HepG2 (cell line): ENCODE results near the gene B4GALT5. TPM values are rescaled to one million over a fixed set of nuclear protein-coding genes. Genes with fewer than 3 reads are reported as not detected.

Experiments used
- ATM ChIP-seq: fragments of 450-650 bp; IDR thresholded peaks from 2 replicates; pipeline ENCODE4 v1.7.1; 2017; ENCODE audit warnings: mild to moderate bottlenecking, borderline replicate concordance
- ATRX ChIP-seq: sonication (generic); formaldehyde crosslinking; IDR thresholded peaks from 2 replicates; pipeline ENCODE4 v1.4.0; 2020; ENCODE audit warnings: missing genetic modification reagents, borderline replicate concordance
- DNMT3B ChIP-seq: conservative IDR thresholded peaks from 2 replicates; pipeline ENCODE4 v1.6.1; 2016; ENCODE audit warnings: missing biosample characterization, control low read depth
- FOXO1 ChIP-seq: sonication (generic); formaldehyde crosslinking; IDR thresholded peaks from 2 replicates; pipeline ENCODE4 v1.4.0; 2020; ENCODE audit warnings: missing genetic modification reagents
- HCFC1 ChIP-seq: fragments of 150-350 bp; IDR thresholded peaks from 2 replicates; pipeline ENCODE4 v1.6.1; 2014; ENCODE audit warnings: low read depth, low read length
- HNF4G ChIP-seq, 2 experiments: sonication (generic) in 1 of 2; formaldehyde crosslinking in 1 of 2; IDR thresholded peaks; 2 replicates each; pipeline versions ENCODE4 v1.4.0 to v1.6.1; 2011 to 2020; ENCODE audit warnings: borderline replicate concordance in 2 of 2, low read depth in 2 of 2, mild to moderate bottlenecking in 2 of 2, low read length in 1 of 2, missing genetic modification reagents in 1 of 2, moderate library complexity in 1 of 2
- HNRNPLL ChIP-seq: fragments of 200-400 bp; formaldehyde crosslinking; IDR thresholded peaks from 2 replicates; pipeline ENCODE4 v1.6.1; 2017; ENCODE audit warnings: mild to moderate bottlenecking, low read depth, low read length; ENCODE audit not compliant: poor library complexity, severe bottlenecking
- RAD21 ChIP-seq: fragments of 450-650 bp; formaldehyde crosslinking; IDR thresholded peaks from 2 replicates; pipeline ENCODE4 v1.5.0; 2020; ENCODE audit warnings: mild to moderate bottlenecking
- TFDP1 ChIP-seq: IDR thresholded peaks from 2 replicates; pipeline ENCODE4 v1.6.1; 2016; ENCODE audit warnings: missing compliant biosample characterization, missing genetic modification reagents, borderline replicate concordance
- ZBTB1 ChIP-seq: sonication (generic); formaldehyde crosslinking; IDR thresholded peaks from 2 replicates; pipeline ENCODE4 v1.4.0; 2020; ENCODE audit warnings: missing genetic modification reagents, borderline replicate concordance
- ZBTB7A ChIP-seq: sonication (generic); formaldehyde crosslinking; IDR thresholded peaks from 2 replicates; pipeline ENCODE4 v1.8.0; 2022; ENCODE audit warnings: mild to moderate bottlenecking, missing genetic modification reagents
- ZFP37 ChIP-seq: sonication (generic); formaldehyde crosslinking; IDR thresholded peaks from 2 replicates; pipeline ENCODE4 v1.4.0; 2020; ENCODE audit warnings: missing genetic modification reagents, borderline replicate concordance
- ZIK1 ChIP-seq: sonication (generic); formaldehyde crosslinking; IDR thresholded peaks from 2 replicates; pipeline ENCODE4 v1.5.0; 2020; ENCODE audit warnings: mild to moderate bottlenecking, low read depth, missing genetic modification reagents, borderline replicate concordance
- ZKSCAN8 ChIP-seq: IDR thresholded peaks from 2 replicates; pipeline ENCODE4 v1.6.1; 2016; ENCODE audit warnings: borderline replicate concordance, missing genetic modification reagents, missing compliant biosample characterization
- ZNF101 ChIP-seq: sonication (generic); formaldehyde crosslinking; IDR thresholded peaks from 2 replicates; pipeline ENCODE4 v1.4.0; 2020; ENCODE audit warnings: mild to moderate bottlenecking, low read depth, missing genetic modification reagents, borderline replicate concordance
- ZNF12 ChIP-seq: sonication (generic); formaldehyde crosslinking; IDR thresholded peaks from 2 replicates; pipeline ENCODE4 v1.5.0; 2020; ENCODE audit warnings: missing genetic modification reagents
- ZNF225 ChIP-seq: sonication (generic); formaldehyde crosslinking; IDR thresholded peaks from 2 replicates; pipeline ENCODE4 v1.4.0; 2020; ENCODE audit warnings: mild to moderate bottlenecking, missing genetic modification reagents
- ZNF33B ChIP-seq: sonication (generic); formaldehyde crosslinking; IDR thresholded peaks from 2 replicates; pipeline ENCODE4 v1.5.1; 2020; ENCODE audit warnings: mild to moderate bottlenecking, missing genetic modification reagents
- ZNF446 ChIP-seq: sonication (generic); formaldehyde crosslinking; IDR thresholded peaks from 2 replicates; pipeline ENCODE4 v1.5.0; 2020; ENCODE audit warnings: mild to moderate bottlenecking, missing genetic modification reagents
- ZNF549 ChIP-seq: sonication (generic); formaldehyde crosslinking; IDR thresholded peaks from 2 replicates; pipeline ENCODE4 v1.5.0; 2020; ENCODE audit warnings: missing genetic modification reagents
- ZNF672 ChIP-seq: sonication (generic); formaldehyde crosslinking; IDR thresholded peaks from 2 replicates; pipeline ENCODE4 v1.8.1; 2022; ENCODE audit warnings: missing genetic modification reagents
- polyA plus RNA-seq, 8 experiments: library from polyadenylated mRNA; depleted of rRNA in 3 of 8; stranded (reverse) in 7 of 8; unstranded in 1 of 8; fragments of >200 nt; fragmentation: Illumina TruSeq in 4 of 8; extraction: Trizol in 4 of 8; gene quantifications; 2 replicates each; pipeline versions ENCODE4 v1.2.1 to v1.2.3, GENCODE V29; 2011 to 2016; ENCODE audit warnings: low read depth in 4 of 8, missing spikeins in 1 of 8, mixed read lengths in 1 of 8; ENCODE audit not compliant: insufficient read depth in 1 of 8
- total RNA-seq, 5 experiments: library from RNA; depleted of rRNA; stranded (reverse); fragments of >200 nt; fragmentation: Illumina TruSeq; extraction: Trizol; gene quantifications; 2 replicates each; pipeline ENCODE4 v1.2.3, GENCODE V29; 2016; ENCODE audit warnings: low read depth in 1 of 5
- TF ChIP-seq, protein P1 (sequence below): sonication (generic); formaldehyde crosslinking; IDR thresholded peaks from 2 replicates; pipeline ENCODE4 v1.4.0; 2020; ENCODE audit warnings: missing genetic modification reagents
- TF ChIP-seq, protein P2 (sequence below): sonication (generic); formaldehyde crosslinking; IDR thresholded peaks from 2 replicates; pipeline ENCODE4 v1.8.1; 2023; ENCODE audit warnings: missing genetic modification reagents, inconsistent platforms, borderline replicate concordance

B4GALT5 gene
- total and polyA plus RNA-seq, 2 of the 13 experiments (the other 11 are each of a cell fraction or from before 2014, with no cell fraction given) = 27.3 to 30.9 TPM

DNA sequence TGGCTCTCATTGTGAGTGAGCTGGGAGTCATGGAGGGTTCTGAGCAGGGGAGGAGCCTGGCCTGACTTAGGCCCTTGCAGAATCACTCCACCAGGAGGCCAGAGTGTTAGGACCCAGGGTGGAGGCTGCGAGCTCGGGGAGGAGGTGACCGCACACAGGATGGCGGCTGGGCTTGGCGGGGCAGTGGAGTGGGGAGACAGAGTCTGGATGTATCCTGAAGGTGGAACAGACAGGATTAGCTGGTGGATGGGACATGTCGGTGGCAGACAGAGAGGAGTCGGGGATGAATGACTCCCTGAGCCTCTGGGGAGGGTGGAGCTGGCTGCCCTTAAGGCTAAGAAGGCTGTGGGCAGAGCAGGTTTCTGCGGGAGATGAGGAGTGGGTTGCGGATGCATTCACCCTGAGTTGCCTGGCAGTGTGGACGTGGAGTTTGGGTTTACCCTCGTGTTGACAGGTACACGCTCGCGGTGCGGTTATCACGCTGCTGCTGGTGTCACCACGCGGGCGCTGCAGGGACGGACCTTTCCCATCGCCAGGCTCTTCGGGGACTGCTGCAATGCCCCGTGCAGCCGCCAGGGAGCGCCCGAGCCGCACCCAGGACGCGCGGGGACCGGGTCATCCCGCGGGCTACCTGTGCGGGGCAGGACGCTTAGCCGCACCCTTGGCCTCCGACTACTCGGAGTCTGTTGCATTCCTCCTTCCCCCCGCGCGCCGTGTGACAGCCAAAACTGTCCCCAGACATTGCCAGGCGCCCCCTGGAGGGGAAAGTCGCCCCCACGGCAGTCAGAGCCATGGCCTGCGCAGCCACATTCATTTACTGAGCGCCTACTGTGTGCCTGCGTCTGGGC is 102.8 kb downstream of the B4GALT5 start (continued):
- TF ChIP-seq ZNF33B = peak; percentile 96
- TF ChIP-seq ATM = no peak
- TF ChIP-seq RAD21 (CRISPR knock-in tag) = peak; percentile 100
- no peak for TF ChIP-seq ZNF101
- peak; percentile 92; the same call in 1 of the 2 replicates for TF ChIP-seq ZNF225 (CRISPR knock-in tag)
- TF ChIP-seq TFDP1 (CRISPR knock-in tag) = peak; percentile 62
- TF ChIP-seq HNF4G (IDR thresholded peaks at IDR 0.05; ENCODE audit: borderline replicate concordance, low read depth, low read length) = peak; percentile 36; the same call in 1 of the 2 replicates
- TF ChIP-seq HNF4G (CRISPR knock-in tag; IDR thresholded peaks at IDR 0.05; ENCODE audit: borderline replicate concordance, low read depth) = 0 out of 2 replicates have a peak, but pooled peaks have one; percentile 18
- peak; percentile 99 for TF ChIP-seq ZKSCAN8 (CRISPR knock-in tag)
- no peak; the same call in 1 of the 2 replicates for TF ChIP-seq ZIK1 (CRISPR knock-in tag)
- TF ChIP-seq DNMT3B (CRISPR knock-in tag) = no peak
- TF ChIP-seq ZNF12 (CRISPR knock-in tag) = peak; percentile 51; the same call in 1 of the 2 replicates
- TF ChIP-seq ZBTB7A (CRISPR knock-in tag) = no peak
- no peak for TF ChIP-seq ZNF672 (CRISPR knock-in tag)
- no peak; the same call in 1 of the 2 replicates for TF ChIP-seq ZBTB1
- 0 out of 2 replicates have a peak, but pooled peaks have one; percentile 79 for TF ChIP-seq FOXO1 (CRISPR knock-in tag)
- TF ChIP-seq ZFP37 (CRISPR knock-in tag) = peak; percentile 84; the same call in 1 of the 2 replicates
- TF ChIP-seq ZNF549 = no peak
- TF ChIP-seq, protein P1, sequence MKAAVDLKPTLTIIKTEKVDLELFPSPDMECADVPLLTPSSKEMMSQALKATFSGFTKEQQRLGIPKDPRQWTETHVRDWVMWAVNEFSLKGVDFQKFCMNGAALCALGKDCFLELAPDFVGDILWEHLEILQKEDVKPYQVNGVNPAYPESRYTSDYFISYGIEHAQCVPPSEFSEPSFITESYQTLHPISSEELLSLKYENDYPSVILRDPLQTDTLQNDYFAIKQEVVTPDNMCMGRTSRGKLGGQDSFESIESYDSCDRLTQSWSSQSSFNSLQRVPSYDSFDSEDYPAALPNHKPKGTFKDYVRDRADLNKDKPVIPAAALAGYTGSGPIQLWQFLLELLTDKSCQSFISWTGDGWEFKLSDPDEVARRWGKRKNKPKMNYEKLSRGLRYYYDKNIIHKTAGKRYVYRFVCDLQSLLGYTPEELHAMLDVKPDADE (CRISPR knock-in tag) = peak; percentile 78; the same call in 1 of the 2 replicates
- no peak for TF ChIP-seq ATRX (CRISPR knock-in tag)
- TF ChIP-seq HNRNPLL = peak; percentile 49
- TF ChIP-seq, protein P2, sequence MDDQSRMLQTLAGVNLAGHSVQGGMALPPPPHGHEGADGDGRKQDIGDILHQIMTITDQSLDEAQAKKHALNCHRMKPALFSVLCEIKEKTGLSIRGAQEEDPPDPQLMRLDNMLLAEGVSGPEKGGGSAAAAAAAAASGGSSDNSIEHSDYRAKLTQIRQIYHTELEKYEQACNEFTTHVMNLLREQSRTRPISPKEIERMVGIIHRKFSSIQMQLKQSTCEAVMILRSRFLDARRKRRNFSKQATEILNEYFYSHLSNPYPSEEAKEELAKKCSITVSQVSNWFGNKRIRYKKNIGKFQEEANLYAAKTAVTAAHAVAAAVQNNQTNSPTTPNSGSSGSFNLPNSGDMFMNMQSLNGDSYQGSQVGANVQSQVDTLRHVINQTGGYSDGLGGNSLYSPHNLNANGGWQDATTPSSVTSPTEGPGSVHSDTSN (CRISPR knock-in tag) = peak; percentile 86; the same call in 1 of the 2 replicates
- TF ChIP-seq HCFC1 = 0 out of 2 replicates have a peak, but pooled peaks have one; percentile 19
- TF ChIP-seq ZNF446 (CRISPR knock-in tag) = no peak
